ENCODE measurements around the gene ZNF142.
A peak's percentile ranks its signal among the peaks of the same experiment; 100 is the strongest.

The ZNF142 gene

DNA sequence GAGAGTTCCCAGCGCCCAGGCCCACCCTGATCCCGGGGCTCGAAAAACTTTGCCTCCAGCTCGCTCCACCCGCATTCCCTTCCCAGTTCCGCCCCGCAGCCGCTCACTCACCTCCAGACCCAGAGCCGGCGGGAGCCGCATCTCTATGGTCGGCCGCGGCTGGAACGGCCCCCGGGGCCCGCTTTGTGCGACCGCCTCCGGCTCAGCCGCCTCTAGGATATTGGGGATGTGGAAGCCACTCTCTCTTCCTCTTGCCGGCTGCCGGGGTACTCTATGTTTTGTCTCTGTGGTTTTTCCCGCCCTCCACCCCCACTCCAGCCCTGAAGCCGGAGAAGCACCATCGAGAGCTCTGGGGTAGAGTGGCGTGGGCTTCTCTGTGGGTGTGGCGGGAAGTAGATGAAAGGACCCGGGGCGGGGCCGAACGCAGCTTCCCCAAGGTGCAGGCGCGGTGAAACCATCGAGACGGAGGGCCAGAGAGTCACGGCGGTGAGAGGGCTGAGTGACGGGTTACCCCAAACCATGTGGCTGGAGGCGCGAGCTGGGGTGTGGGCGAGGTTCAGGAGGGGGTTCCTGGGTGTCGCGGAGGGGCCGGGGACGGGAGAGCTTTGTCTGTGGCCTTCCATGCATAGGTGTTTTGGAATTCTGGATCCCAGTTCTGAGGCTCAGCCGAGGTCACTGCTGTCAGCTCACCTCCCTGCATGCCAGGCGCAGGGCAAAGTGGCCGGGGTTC, at the start of gene ZNF142, which contains the start of gene BCS1L:
TSS of gene ZNF142 (minus strand) at position 366 of the 730 bp plus-strand sequence. CDS start 3,194 bp downstream, outside the sequence.
TSS of gene BCS1L (plus strand) at position 426 of the 730 bp plus-strand sequence. CDS start 1,305 bp downstream, outside the sequence.
- peak; percentile 91 for DNase-seq

GRCh38 chr2:218708086-218708485, 48.7 kb upstream of the ZNF142 start:
- DNase-seq: no peak

- DNase-seq: no peak
Measured at GRCh38 chr2:218703341-218703740, 43.9 kb upstream of the ZNF142 start.

DNA sequence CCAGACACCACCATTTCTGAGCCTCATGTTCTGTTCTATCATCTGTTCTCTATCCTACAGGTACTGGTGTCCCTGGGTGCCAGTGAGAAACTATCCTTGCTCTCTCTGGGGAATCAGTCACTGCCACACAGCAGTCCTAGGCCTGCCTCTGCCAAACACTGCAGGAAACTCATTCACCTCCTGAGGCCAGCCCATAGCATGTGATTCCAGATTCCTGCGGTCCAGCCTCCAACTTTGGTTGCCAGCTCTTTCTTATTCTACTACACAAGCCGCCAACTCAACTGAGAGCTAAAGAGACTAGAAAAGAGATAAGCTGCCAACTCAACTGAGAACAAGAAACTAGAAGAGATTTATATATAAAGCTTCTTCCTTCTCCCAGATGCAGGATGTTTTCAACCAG, 42.4 kb upstream of the ZNF142 start:
- DNase-seq: no peak

- no peak for DNase-seq
Measured at GRCh38 chr2:218698885-218699284, 39.5 kb upstream of the ZNF142 start.

- no peak for DNase-seq
Measured at GRCh38 chr2:218694405-218695145, 35.2 kb upstream of the ZNF142 start.

GRCh38 chr2:218691234-218691633, 31.8 kb upstream of the ZNF142 start:
- no peak for DNase-seq

GRCh38 chr2:218687400-218688060, 28.1 kb upstream of the ZNF142 start:
- DNase-seq: peak; percentile 77

GRCh38 chr2:218680061-218680460, 20.6 kb upstream of the ZNF142 start:
- DNase-seq: no peak

DNA sequence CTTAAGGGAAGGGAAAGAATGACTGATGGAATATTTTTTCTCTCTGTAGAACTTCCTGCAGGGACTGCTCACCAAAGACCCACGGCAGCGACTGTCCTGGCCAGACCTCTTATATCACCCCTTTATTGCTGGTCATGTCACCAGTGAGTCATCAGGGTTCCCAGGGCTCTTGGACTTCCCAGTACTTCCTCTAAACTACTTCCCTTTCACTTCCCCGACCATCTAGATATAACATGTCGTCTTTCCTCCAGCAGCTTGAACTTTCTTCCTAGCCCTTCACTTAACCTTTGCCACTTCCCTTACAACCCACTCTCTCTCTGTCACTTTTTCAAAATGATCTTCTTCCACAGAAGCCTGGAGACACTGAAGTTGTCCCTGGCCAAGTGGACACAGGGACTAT, 19.7 kb upstream of the ZNF142 start:
- no peak for DNase-seq

GRCh38 chr2:218671654-218672566, 12.5 kb upstream of the ZNF142 start, which contains the start of the genes RNF25 and STK36:
RNF25 (minus strand) TSS chr2:218672002; CDS start chr2:218671970, 32 bp downstream.
STK36 (plus strand) TSS chr2:218672086; CDS start chr2:218672830, 744 bp downstream.
- DNase-seq: peak; percentile 88

- no peak for DNase-seq
Measured at GRCh38 chr2:218671097-218671653, 11.8 kb upstream of the ZNF142 start.

DNA sequence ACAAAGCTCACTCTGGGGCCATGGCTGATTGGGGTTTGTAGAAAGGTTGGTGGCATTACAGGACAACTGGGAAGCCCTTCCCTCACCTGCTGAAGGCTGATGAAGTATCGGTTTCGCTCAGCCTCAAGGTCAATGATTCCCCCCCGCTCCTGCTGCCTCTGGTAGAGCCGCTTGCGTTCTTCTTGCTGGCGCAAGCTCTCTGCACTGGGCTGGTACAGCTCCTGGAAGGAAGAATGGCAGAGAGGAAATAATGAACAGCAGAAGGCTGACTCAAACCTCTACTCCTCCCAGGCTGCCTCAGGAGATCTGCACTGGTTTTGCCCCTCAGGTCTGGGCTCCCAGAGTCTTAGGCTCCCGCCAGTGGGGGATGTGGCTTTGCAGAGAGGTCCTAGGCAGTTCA, 5.2 kb upstream of the ZNF142 start:
- no peak for DNase-seq

- no peak for DNase-seq
Measured at GRCh38 chr2:218663901-218664300, 4.5 kb upstream of the ZNF142 start.

DNA sequence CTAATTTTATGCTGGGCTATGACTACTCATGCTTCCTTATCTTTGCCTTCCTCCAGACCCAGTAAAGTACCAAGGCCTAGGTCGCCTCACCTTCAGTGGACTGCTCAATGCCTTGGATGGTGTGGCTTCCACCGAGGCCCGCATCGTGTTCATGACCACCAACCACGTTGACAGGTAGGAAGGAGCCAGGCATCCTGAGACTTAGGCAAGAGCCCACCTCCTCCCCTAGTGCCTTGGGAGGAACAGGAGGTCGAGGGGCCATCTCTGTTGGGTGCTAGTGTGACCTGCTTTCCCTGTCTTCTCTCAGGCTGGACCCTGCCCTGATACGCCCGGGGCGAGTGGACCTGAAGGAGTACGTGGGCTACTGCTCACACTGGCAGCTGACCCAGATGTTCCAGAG, 3.4 kb upstream of the ZNF142 start:
- DNase-seq: no peak

- DNase-seq: no peak
Measured at GRCh38 chr2:218662377-218662776, 3.0 kb upstream of the ZNF142 start.

GRCh38 chr2:218659988-218660358, 550 bp upstream of the ZNF142 start:
- no peak for DNase-seq

DNA sequence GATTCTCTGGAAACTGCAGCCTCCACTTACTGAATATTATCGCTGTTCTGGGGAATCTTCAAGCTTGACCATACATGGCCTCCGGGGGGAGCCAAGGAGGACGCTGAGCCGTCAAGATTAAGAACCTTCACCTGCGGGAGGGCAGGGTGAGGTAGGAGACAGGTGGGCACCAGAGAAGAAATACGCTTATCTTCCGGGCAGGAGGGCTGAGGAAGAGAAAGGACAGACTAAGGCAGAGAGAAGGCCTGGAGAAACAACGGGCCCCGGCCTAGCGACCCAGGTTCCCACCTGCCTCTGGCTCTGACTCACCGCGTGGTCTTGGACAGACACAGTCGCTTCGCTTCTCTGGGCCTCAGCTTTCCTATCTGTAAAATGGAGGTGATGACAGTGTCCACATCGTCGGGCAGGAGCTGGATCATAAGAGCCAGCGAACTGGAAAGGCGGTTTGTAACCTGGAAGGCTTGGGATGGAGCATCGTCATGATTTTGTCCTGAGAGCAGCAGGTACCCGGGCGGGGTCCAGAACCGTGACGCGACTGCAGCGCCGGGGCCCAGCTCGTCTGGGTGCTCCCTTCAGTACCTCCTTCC, 659 bp downstream of the ZNF142 start:
- peak; percentile 25 for DNase-seq

- DNase-seq: no peak
Measured at GRCh38 chr2:218655751-218656150, 3.7 kb downstream of the ZNF142 start.

GRCh38 chr2:218648787-218649100, 10.7 kb downstream of the ZNF142 start:
- DNase-seq: no peak

- DNase-seq: peak; percentile 68
Measured at GRCh38 chr2:218648088-218648786, 11.2 kb downstream of the ZNF142 start.

Data from NCI-H1694 treated with DMSO at 0.1 percent for 48 hours (cell line).